ENCODE measurements around the gene KIRREL3.

Gene KIRREL3

GRCh38 chr11:126746443-126746842 is 254.1 kb downstream of the KIRREL3 start:
- DNase-seq, result no peak

GRCh38 chr11:126744699-126745098 is 255.9 kb downstream of the KIRREL3 start:
- no peak for DNase-seq

GRCh38 chr11:126743628-126744027 is 256.9 kb downstream of the KIRREL3 start:
- DNase-seq, result no peak

- DNase-seq, result no peak
Measured at GRCh38 chr11:126742582-126742981, 258.0 kb downstream of the KIRREL3 start.

- no peak for DNase-seq
Measured at GRCh38 chr11:126740846-126741245, 259.7 kb downstream of the KIRREL3 start.

- no peak for DNase-seq
Measured at GRCh38 chr11:126739499-126740145, 260.9 kb downstream of the KIRREL3 start.

GRCh38 chr11:126738295-126739031 is 262.1 kb downstream of the KIRREL3 start:
- DNase-seq, result peak in 7 of 56 donors; percentile 7 to 43 (median 20)

- peak in 12 of 56 donors; percentile 10 to 52 (median 24) for DNase-seq
Measured at GRCh38 chr11:126736682-126737572, 263.6 kb downstream of the KIRREL3 start.

GRCh38 chr11:126734752-126735151 is 265.8 kb downstream of the KIRREL3 start:
- DNase-seq, result no peak

- DNase-seq, result no peak
Measured at GRCh38 chr11:126733685-126734084, 266.9 kb downstream of the KIRREL3 start.

- no peak for DNase-seq
Measured at GRCh38 chr11:126732981-126733380, 267.6 kb downstream of the KIRREL3 start.

- no peak for DNase-seq
Measured at GRCh38 chr11:126731576-126732142, 268.9 kb downstream of the KIRREL3 start.

- no peak for DNase-seq
Measured at GRCh38 chr11:126727381-126727780, 273.2 kb downstream of the KIRREL3 start.

- DNase-seq, result no peak
Measured at GRCh38 chr11:126725521-126725920, 275.0 kb downstream of the KIRREL3 start.

GRCh38 chr11:126725043-126725442 is 275.5 kb downstream of the KIRREL3 start:
- no peak for DNase-seq

- DNase-seq, result no peak
Measured at GRCh38 chr11:126723665-126724045, 276.9 kb downstream of the KIRREL3 start.

GRCh38 chr11:126722956-126723664 is 277.5 kb downstream of the KIRREL3 start:
- DNase-seq, result no peak

GRCh38 chr11:126722006-126722736 is 278.4 kb downstream of the KIRREL3 start:
- no peak for DNase-seq

GRCh38 chr11:126720539-126721235 is 279.9 kb downstream of the KIRREL3 start:
- peak in 2 of 56 donors; percentile 7 to 37 for DNase-seq

- no peak for DNase-seq
Measured at GRCh38 chr11:126719740-126720139, 280.8 kb downstream of the KIRREL3 start.
